Inflammatory macrophage treated with lipopolysaccharide for 1 hour (primary cell): ENCODE data around the gene PDE7B.

Experiments used
- DNase-seq, 2 donors: peaks; one replicate each; pipeline ENCODE4 v3.0.0-alpha.2; 2020 to 2022

Gene PDE7B

GRCh38 chr6:135891710-135892109 lies 40.2 kb downstream of the PDE7B start:
- no peak for DNase-seq

GRCh38 chr6:135895231-135895911 lies 43.9 kb downstream of the PDE7B start:
- no peak for DNase-seq

- no peak for DNase-seq
Observed at GRCh38 chr6:135897087-135897486, 45.6 kb downstream of the PDE7B start.

GRCh38 chr6:135901774-135902524 lies 50.4 kb downstream of the PDE7B start:
- peak in 1 of 2 donors; percentile 16 for DNase-seq

GRCh38 chr6:135902756-135903331 lies 51.3 kb downstream of the PDE7B start:
- DNase-seq = no peak

- DNase-seq = no peak
Observed at GRCh38 chr6:135904666-135905065, 53.2 kb downstream of the PDE7B start.

- DNase-seq = no peak
Observed at GRCh38 chr6:135905604-135906300, 54.3 kb downstream of the PDE7B start.

- DNase-seq = no peak
Observed at GRCh38 chr6:135906542-135906941, 55.0 kb downstream of the PDE7B start.

- DNase-seq = no peak
Observed at GRCh38 chr6:135906972-135907465, 55.5 kb downstream of the PDE7B start.

GRCh38 chr6:135909737-135910387 lies 58.4 kb downstream of the PDE7B start:
- peak; percentile 11 to 68 for DNase-seq

- DNase-seq = no peak
Observed at GRCh38 chr6:135910790-135911618, 59.5 kb downstream of the PDE7B start.

- DNase-seq = no peak
Observed at GRCh38 chr6:135913785-135914184, 62.3 kb downstream of the PDE7B start.

GRCh38 chr6:135919026-135919425 lies 67.5 kb downstream of the PDE7B start:
- DNase-seq = no peak

- no peak for DNase-seq
Observed at GRCh38 chr6:135920689-135921088, 69.2 kb downstream of the PDE7B start.

GRCh38 chr6:135921188-135921587 lies 69.7 kb downstream of the PDE7B start:
- DNase-seq = no peak

- DNase-seq = peak; percentile 29 to 58
Observed at GRCh38 chr6:135922174-135922573, 70.7 kb downstream of the PDE7B start.

GRCh38 chr6:135922746-135923145 lies 71.2 kb downstream of the PDE7B start:
- no peak for DNase-seq

- DNase-seq = no peak
Observed at GRCh38 chr6:135932651-135933050, 81.2 kb downstream of the PDE7B start.

- DNase-seq = no peak
Observed at GRCh38 chr6:135935941-135936601, 84.6 kb downstream of the PDE7B start.

GRCh38 chr6:135936606-135937005 lies 85.1 kb downstream of the PDE7B start:
- no peak for DNase-seq

GRCh38 chr6:135937106-135937505 lies 85.6 kb downstream of the PDE7B start:
- DNase-seq = no peak
